IMR-90 (cell line): ENCODE data around the gene PAQR5. TPM values are rescaled to one million over a fixed set of nuclear protein-coding genes. Genes with fewer than 3 reads are reported as not detected.

ENCODE experiments used
- ATAC-seq: fragments of 200-7000 bp; cut with Tn5 transposase; 2 replicates; pipeline ENCODE4 v1.9.1; 2020; ENCODE audit warnings: low read depth, mild to moderate bottlenecking, moderate library complexity
- BruUV-seq: library from RNA; stranded (reverse); fragments of 400-500 nt; replicated peaks from 2 replicates; lab custom pipeline; 2021; lab: Mats Ljungman, UMichigan
- CTCF ChIA-PET: fragments of 300-600 bp; formaldehyde crosslinking; extraction: SDS; loops from one replicate; lab custom pipeline; 2021; ENCODE audit warnings: antibody characterized with exemption; lab: Yijun Ruan, JAX
- POLR2A ChIA-PET: fragments of 300-600 bp; sonication (Branson Sonifier 250); formaldehyde crosslinking; loops from one replicate; lab custom pipeline; 2022; ENCODE audit warnings: antibody characterized with exemption; ENCODE audit not compliant: unreplicated experiment; lab: Charles Lee
- DNase-seq: peaks from one replicate; pipeline ENCODE4 v3.0.0; 2013
- H2AFZ ChIP-seq: replicated peaks from 2 replicates; pipeline ENCODE3; 2013; ENCODE audit warnings: low read length, mild to moderate bottlenecking; ENCODE audit not compliant: poor library complexity
- H2AK5ac ChIP-seq: 2 replicates; pipeline ENCODE4 v1.6.1; 2013; ENCODE audit warnings: low read depth, low read length, inconsistent platforms
- H2AK9ac ChIP-seq: replicated peaks from 2 replicates; pipeline ENCODE3; 2013; ENCODE audit warnings: mild to moderate bottlenecking, low read depth, low read length, moderate library complexity; ENCODE audit not compliant: poor library complexity
- H2BK120ac ChIP-seq: 2 replicates; pipeline ENCODE4 v1.6.1; 2013; ENCODE audit warnings: low read depth, low read length, inconsistent platforms
- H2BK15ac ChIP-seq: 3 replicates; pipeline ENCODE4 v1.6.1; 2013; ENCODE audit warnings: low read depth, low read length, inconsistent platforms
- H2BK20ac ChIP-seq: 2 replicates; pipeline ENCODE4 v1.6.1; 2013; ENCODE audit warnings: low read depth, mild to moderate bottlenecking, inconsistent platforms, low read length, moderate library complexity
- H2BK5ac ChIP-seq: 2 replicates; pipeline ENCODE4 v1.6.1; 2013; ENCODE audit warnings: mild to moderate bottlenecking, low read depth, low read length, inconsistent platforms; ENCODE audit not compliant: poor library complexity, severe bottlenecking
- H3K14ac ChIP-seq: replicated peaks from 2 replicates; pipeline ENCODE4 v1.6.1; 2013; ENCODE audit warnings: low read depth, low read length, inconsistent platforms
- H3K18ac ChIP-seq: 2 replicates; pipeline ENCODE4 v1.6.1; 2013; ENCODE audit warnings: low read depth, low read length, control low read depth
- H3K23ac ChIP-seq: 2 replicates; pipeline ENCODE4 v1.6.1; 2013; ENCODE audit warnings: low read depth, low read length, inconsistent platforms
- H3K27ac ChIP-seq: 2 replicates; pipeline ENCODE4 v1.5.1; 2013; ENCODE audit warnings: mild to moderate bottlenecking, control low read depth, low read length; ENCODE audit not compliant: insufficient read depth
- H3K27me3 ChIP-seq: 2 replicates; pipeline ENCODE4 v1.6.1; 2013; ENCODE audit warnings: low read length; ENCODE audit not compliant: control insufficient read depth, insufficient read depth
- H3K36me3 ChIP-seq: 2 replicates; pipeline ENCODE4 v1.6.1; 2013; ENCODE audit warnings: low read length, mixed read lengths; ENCODE audit not compliant: control insufficient read depth, insufficient read depth
- H3K4ac ChIP-seq: 2 replicates; pipeline ENCODE4 v1.6.1; 2013; ENCODE audit warnings: low read depth, low read length, inconsistent platforms
- H3K4me1 ChIP-seq: 2 replicates; pipeline ENCODE4 v1.6.1; 2013; ENCODE audit warnings: low read length, mixed read lengths; ENCODE audit not compliant: control insufficient read depth, insufficient read depth
- H3K4me2 ChIP-seq: 2 replicates; pipeline ENCODE4 v1.6.1; 2013; ENCODE audit warnings: low read depth, mild to moderate bottlenecking, control low read depth, low read length, moderate library complexity
- H3K4me3 ChIP-seq: 2 replicates; pipeline ENCODE4 v1.5.1; 2013; ENCODE audit warnings: low read depth, mild to moderate bottlenecking, control low read depth, low read length, moderate library complexity; ENCODE audit not compliant: insufficient read depth
- H3K56ac ChIP-seq: 2 replicates; pipeline ENCODE4 v1.6.1; 2013; ENCODE audit warnings: low read length, inconsistent platforms; ENCODE audit not compliant: insufficient read depth; ENCODE audit errors: extremely low read depth
- H3K79me1 ChIP-seq, 2 experiments: 2 replicates each; pipeline ENCODE4 v1.6.1; 2013; ENCODE audit warnings: low read length in 2 of 2, inconsistent platforms in 1 of 2, low read depth in 1 of 2
- H3K9ac ChIP-seq: 2 replicates; pipeline ENCODE4 v1.6.1; 2013; ENCODE audit warnings: low read depth, low read length, control low read depth
- H3K9me1 ChIP-seq: 2 replicates; pipeline ENCODE4 v1.6.1; 2013; ENCODE audit warnings: low read length, inconsistent platforms; ENCODE audit not compliant: insufficient read depth
- H3K9me3 ChIP-seq: 2 replicates; pipeline ENCODE4 v1.6.1; 2013; ENCODE audit warnings: low read length; ENCODE audit not compliant: control insufficient read depth, insufficient read depth
- H4K20me1 ChIP-seq: 2 replicates; pipeline ENCODE4 v1.6.1; 2013; ENCODE audit warnings: low read length, inconsistent platforms; ENCODE audit not compliant: insufficient read depth
- H4K5ac ChIP-seq: 2 replicates; pipeline ENCODE4 v1.6.1; 2013; ENCODE audit warnings: mild to moderate bottlenecking, low read depth, low read length, control low read depth
- H4K8ac ChIP-seq, 2 experiments: 2 replicates each; pipeline ENCODE4 v1.6.1; 2013; ENCODE audit warnings: low read depth in 2 of 2, low read length in 2 of 2, control low read depth in 1 of 2, inconsistent platforms in 1 of 2
- H4K91ac ChIP-seq: 2 replicates; pipeline ENCODE4 v1.6.1; 2013; ENCODE audit warnings: low read depth, low read length, inconsistent platforms; ENCODE audit not compliant: insufficient read depth
- BHLHE40 ChIP-seq: fragments of 150-350 bp; IDR thresholded peaks from 2 replicates; pipeline ENCODE4 v1.6.1; 2016; ENCODE audit warnings: mild to moderate bottlenecking, low read depth, low read length
- CHD1 ChIP-seq: IDR thresholded peaks from 2 replicates; pipeline ENCODE4 v1.6.1; 2012; ENCODE audit warnings: low read depth, low read length, improper control_type of control experiment
- FOS ChIP-seq: fragments of 150-350 bp; IDR thresholded peaks from 2 replicates; pipeline ENCODE4 v1.6.1; 2016; ENCODE audit warnings: low read depth, low read length
- MAFK ChIP-seq: IDR thresholded peaks from 2 replicates; pipeline ENCODE4 v1.6.1; 2012; ENCODE audit warnings: low read depth, low read length, improper control_type of control experiment
- RCOR1 ChIP-seq: IDR thresholded peaks from 2 replicates; pipeline ENCODE4 v1.6.1; 2012; ENCODE audit warnings: mild to moderate bottlenecking, low read length, improper control_type of control experiment; ENCODE audit not compliant: insufficient replicate concordance
- RFX5 ChIP-seq: IDR thresholded peaks from 2 replicates; pipeline ENCODE4 v1.8.0; 2012; ENCODE audit warnings: low read depth, mild to moderate bottlenecking, low read length, moderate library complexity
- WGBS, 2 experiments: methylation state at CpG; one replicate each; pipeline versions ENCODE4 v1.1.5 to v1.1.7; 2013; ENCODE audit warnings: missing lambda C conversion rate in 2 of 2; ENCODE audit not compliant: insufficient read length in 1 of 2; ENCODE audit errors: extremely low coverage in 2 of 2; 5-methylcytosine and 5-hydroxymethylcytosine counted together
- dilution Hi-C: fragments of 300-500 bp; cut with HindIII; formaldehyde crosslinking; loops from one replicate; pipeline ENCODE4 v1.14.3; 2018; ENCODE audit warnings: low sequenced_read_pairs; ENCODE audit not compliant: unreplicated experiment
- in situ Hi-C: fragments of 300-500 bp; cut with MboI; formaldehyde crosslinking; loops from 3 replicates; pipeline ENCODE4 v1.14.3; 2019; ENCODE audit warnings: low sequenced_read_pairs, inconsistent platforms, mixed read lengths
- intact Hi-C: fragments of 100-400 bp; cut with micrococcal nuclease; formaldehyde crosslinking; loops from 2 replicates; pipeline ENCODE4 v1.10.0; 2022
- polyA plus RNA-seq, 3 experiments: library from polyadenylated mRNA; depleted of rRNA; stranded (reverse); fragments of >200 nt; gene quantifications; 2 replicates each; pipeline ENCODE4 v1.2.3, GENCODE V29; 2012; ENCODE audit warnings: low replicate concordance in 1 of 3
- total RNA-seq: library from RNA; depleted of rRNA; stranded (reverse); fragments of >200 nt; gene quantifications from 2 replicates; pipeline ENCODE4 v1.2.3, GENCODE V29; 2012
- TF ChIP-seq, protein P1 (sequence below): fragments of 150-350 bp; IDR thresholded peaks from 2 replicates; pipeline ENCODE4 v1.6.1; 2017; ENCODE audit warnings: mild to moderate bottlenecking, antibody characterized with exemption, low read length, low read depth

Gene PAQR5
- total and polyA plus RNA-seq, 2 of the 4 experiments (the other 2 are of a cell fraction): 2.3 to 2.7 TPM

DNA sequence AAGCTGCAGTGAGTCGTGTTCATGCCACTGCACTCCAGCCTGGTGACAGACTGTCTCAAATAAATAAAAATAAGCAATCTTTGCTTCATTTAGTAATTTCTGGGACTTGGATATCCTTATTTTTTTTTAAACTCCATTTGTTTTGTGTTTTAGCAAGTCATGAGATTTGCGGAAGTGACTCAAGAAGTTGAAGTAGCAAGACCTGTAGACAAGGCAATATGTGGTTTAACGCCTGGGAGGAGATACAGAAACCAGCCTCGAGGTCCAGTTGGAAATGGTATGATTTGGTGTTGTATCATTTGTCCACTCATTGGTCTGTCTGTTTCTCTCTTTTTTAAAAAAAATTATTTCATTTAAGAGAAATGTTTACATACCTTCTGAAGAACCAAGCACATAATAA is 137.3 kb downstream of the PAQR5 start:
- Histone ChIP-seq H4K20me1 (no peaks in the 10 kb centered on the region), H2BK15ac (no peak overlapping the region), H4K8ac (no peak overlapping the region), H3K56ac (no peak overlapping the region), H3K4ac (no peak overlapping the region), H3K4me1 (no peaks in the 10 kb centered on the region), H4K5ac (no peak overlapping the region), H3K27ac (no peak overlapping the region), H3K9ac (no peak overlapping the region), H3K9me3 (no peaks in the 10 kb centered on the region), H3K36me3 (peaks cover 11% of the 10 kb centered on the region), H3K4me2 (no peak overlapping the region), H3K79me1 (peaks cover 19 to 57% of the 10 kb centered on the region in 2 experiments), H2AK5ac (no peak overlapping the region), H3K14ac (no peak overlapping the region), H3K23ac (no peak overlapping the region), H2AFZ (no peak overlapping the region), H4K91ac (no peak overlapping the region), H3K9me1 (peaks cover 6% of the 10 kb centered on the region), H2BK120ac (no peak overlapping the region), H2AK9ac (no peak overlapping the region), H3K18ac (no peak overlapping the region), H2BK20ac (no peak overlapping the region), H2BK5ac (no peak overlapping the region), H3K27me3 (no peaks in the 10 kb centered on the region), H3K4me3 (no peak overlapping the region)
- no peak for TF ChIP-seq CHD1
- TF ChIP-seq MAFK: no peak
- TF ChIP-seq, protein P1, sequence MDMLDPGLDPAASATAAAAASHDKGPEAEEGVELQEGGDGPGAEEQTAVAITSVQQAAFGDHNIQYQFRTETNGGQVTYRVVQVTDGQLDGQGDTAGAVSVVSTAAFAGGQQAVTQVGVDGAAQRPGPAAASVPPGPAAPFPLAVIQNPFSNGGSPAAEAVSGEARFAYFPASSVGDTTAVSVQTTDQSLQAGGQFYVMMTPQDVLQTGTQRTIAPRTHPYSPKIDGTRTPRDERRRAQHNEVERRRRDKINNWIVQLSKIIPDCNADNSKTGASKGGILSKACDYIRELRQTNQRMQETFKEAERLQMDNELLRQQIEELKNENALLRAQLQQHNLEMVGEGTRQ: no peak
- TF ChIP-seq FOS: no peak
- no peak for TF ChIP-seq RFX5
- TF ChIP-seq BHLHE40: no peak
- TF ChIP-seq RCOR1: no peak
- dilution Hi-C loops: no loop called here
- no TSS peak for BruUV-seq
- in situ Hi-C loops: no loop called here
- ATAC-seq: no peak
- no CpG with 5 or more reads among the region's 4 CpGs for WGBS, 2 experiments
- no peak for DNase-seq
- ChIA-PET POLR2A (no interaction called here), CTCF (no interaction called here)
- intact Hi-C loops: no loop called here
